ENCODE measurements around the gene SIRT7.

Gene SIRT7

DNA sequence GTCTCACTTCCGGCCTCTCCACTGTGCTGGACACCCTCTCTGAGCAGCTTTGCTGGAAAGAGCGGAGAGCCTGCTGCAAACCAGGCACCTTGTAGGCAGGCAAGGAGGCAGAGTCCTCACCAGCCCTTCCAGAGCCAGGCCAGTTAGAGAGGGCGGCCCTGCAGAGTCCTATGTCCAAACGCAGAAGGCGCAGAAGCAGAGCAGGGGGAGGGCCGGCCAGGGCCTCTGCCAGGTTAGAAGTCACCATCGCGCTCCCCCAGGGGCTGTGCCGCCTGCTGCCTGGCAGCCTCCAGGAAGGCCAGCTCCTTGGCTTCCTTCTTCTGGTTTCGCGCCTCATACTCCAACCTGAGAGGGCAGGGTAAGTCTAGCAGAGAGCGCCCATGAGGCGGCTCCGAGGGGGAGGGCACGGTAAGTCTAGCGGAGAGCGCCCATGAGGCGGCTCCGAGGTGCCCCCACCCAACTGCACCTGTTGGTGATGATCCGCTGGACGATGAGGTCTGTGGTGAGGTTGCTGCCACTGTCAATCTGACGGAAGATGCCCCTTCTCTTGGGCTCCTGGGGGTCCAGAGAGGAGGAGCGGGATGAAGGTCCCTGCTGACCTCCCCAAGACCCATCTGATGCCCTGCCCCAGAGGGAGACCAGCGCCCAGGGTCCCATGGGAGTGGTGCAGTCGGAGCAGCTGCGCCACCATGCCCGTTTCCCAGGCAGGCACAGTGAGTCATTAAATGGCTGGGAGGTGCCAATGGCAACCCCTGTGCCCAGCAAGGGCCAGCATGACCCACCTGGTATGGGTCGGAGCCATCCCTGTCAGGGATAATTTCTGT lies 13.2 kb downstream of the SIRT7 start:
- DNase-seq, result no peak

DNA sequence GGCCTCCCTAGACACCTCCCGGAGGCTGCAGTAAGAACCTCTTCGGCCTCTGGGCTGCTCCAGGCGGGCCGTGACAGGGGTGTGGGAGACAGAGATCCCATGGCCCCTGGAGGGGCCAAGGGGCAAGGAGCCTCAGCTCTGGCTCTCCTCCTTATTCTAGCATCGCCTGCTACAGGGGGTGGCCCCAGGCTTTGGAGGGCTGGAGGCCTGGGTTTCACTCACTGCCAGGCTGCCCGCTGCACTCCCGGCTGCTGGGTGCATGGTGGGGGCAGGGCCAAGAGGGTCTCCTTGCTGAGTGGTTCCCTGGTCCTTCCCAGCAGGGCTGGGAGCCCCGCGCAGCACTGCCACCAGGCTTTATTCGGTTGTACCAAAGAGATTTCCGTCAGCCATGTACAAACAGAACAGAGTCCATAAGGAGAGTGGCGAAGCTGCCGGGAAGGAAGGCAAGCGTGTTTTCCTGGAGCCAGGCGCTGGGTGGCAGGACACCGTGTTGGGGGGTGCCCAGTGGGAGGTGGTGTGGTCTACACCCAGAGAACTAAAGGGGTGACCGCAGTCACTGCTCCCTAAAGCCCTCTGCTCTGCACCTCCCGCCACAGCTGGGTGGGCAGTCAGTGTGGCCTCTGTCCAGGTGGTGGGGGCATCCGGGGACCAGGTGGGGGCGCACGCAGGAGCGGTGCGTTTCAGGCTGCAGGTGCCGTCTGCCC lies 13.9 kb downstream of the SIRT7 start:
- DNase-seq, result no peak

DNA sequence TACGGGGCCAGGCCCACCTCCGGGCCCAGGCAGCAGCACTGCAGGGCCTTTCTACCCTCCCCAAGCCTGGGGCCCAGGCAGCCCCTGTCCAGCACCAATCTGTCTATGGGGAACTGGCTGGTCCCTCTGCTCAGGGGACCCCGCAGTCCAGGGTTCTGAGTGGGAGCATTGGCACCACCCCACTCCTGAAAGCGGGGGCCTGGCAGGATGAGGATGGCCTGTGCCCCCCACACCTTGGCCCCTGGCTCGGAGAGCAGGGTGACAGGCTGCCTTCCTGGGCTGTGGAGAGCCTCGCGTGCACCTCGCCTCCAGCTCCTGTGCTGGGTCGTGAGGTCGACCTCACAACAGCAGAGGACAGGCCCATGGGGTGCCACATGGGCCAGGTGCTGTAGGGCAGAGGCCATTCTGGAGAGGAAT lies 14.6 kb downstream of the SIRT7 start:
- DNase-seq, result no peak

DNA sequence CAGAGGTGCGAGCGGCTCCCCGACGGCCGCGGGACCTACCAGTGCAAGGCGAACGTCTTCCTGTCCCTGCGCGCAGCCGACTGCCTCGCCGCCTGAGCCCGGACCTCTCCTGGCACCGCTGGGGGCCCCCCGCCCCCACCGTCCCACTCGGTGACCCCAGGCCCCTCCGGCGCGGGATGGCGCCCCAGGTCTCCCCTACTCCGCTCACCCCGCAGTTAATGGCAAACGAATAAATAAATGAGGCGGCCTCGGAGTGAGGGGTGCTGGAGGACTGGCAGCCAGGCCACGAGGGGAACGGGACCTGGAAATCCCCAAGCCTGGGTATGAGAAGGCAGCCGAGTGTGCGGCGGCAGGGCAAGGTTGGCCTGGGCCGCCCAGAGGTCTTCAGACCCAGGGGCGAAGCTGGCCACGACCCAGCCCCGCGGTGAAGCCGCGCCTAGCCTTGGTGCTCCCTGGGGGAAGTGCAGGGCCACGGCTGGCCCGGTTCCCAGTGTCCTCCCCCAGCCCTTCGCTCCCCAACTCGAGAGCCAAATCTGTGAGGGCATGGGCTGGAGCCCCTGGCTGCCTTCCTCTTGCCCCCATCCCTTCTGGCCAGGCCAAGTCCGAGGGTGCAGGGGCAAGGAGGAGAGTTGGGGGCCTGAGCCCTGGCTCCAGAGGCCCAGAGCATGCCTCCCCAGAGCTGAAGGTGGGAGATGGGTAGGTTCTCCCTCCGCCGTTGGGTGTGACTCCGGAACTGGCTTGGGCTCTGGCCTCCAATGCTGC lies 15.1 kb downstream of the SIRT7 start:
- DNase-seq, result no peak

DNA sequence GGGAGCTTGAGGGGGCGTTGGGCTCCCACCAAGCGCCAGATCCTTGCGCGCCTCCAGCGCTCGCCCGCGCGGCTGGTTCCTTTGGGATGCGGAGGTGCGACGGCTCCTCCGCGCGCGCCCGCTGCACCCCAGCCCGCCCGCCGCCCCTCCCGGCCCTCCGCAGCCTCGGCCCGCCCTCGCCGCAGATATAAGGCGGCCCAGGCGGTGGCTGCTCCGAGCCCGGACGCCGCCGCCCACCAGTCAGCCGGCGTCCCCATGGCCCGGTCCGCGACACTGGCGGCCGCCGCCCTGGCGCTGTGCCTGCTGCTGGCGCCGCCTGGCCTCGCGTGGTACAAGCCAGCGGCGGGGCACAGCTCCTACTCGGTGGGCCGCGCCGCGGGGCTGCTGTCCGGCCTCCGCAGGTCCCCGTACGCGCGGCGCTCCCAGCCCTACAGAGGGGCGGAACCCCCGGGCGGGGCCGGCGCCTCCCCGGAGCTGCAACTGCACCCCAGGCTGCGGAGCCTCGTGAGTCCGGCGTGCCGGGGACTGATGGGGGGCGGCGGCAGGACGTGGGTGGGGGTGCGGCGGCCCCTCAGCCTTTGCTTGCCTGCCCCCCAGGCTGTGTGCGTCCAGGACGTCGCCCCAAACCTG lies 15.8 kb downstream of the SIRT7 start, which contains the start of gene NPB:
Gene NPB (plus strand): TSS at position 216 of the 630 bp plus-strand sequence. CDS start 40 bp downstream, at position 256.
- DNase-seq, result peak in 1 of 2 experiments; percentile 34

DNA sequence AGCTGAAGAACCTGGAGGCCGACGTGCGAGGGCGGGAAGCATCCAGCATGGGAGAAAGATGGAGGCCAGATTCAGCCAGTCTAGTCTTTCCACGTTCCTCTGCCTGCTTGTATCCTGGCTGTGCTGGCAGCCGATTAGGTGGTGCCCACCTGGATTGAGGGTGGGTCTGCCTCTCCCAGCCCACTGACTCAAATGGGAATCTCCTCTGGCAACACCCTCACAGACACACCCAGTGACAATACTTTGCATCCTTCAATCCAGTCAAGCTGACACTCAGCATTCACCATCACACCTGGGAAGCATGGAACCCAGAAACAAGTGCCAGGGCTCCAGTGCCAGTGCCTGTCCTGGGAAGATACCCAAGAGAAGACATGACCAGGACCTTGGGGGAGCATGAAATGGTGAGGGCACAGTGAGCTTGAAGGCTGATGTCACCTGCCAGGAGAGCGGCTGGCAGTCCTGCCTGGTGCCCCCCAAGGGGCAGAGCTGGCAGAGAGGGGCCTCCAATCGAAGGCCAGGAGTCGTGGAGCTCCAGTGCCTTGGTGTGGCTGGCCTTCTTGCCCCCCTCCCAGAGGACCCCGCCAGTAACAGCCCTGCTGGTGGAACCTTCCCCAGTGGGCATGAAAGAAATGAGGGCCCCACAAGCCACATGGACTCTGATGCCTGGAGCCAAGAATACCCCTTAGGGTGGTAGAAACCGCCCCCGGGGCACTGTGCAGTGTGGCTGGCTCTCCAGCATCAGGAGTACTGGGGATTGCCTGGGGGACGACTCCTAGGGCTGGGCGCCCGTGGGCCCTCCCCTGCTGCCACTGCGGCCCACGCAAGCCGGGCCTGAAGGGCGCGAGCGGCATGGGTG lies 16.6 kb downstream of the SIRT7 start:
- DNase-seq, result no peak

DNA sequence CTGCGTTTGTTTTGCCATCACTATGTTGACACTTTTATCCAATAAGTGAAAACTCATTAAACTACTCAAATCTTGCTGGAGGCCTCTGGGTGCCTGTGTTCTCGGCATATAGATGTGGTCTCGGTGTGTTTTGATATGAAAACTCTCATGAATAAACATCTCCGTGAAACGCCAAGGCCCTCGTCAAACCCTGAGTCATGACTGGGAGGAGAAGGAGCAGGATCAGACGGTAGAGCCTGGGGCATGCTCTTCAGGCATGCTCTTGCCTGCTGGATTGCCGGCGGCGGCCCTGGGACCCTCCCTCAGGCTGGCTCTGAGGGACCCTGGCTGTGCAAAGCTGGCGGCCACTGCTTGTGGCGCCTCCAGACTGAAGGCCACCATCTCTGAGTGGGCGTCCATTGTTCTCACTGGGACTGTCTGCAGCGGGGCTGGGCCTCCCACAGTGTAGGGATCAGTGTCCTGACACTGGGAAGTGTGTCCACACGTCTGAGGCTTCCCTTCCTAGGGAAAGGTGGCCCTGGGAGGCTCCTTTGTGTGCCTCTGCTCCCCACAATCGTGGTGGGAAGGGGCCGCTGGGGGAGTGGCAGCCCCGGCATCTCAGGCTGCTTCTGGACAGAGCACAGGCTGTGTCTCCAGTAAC lies 17.7 kb downstream of the SIRT7 start:
- no peak for DNase-seq

DNA sequence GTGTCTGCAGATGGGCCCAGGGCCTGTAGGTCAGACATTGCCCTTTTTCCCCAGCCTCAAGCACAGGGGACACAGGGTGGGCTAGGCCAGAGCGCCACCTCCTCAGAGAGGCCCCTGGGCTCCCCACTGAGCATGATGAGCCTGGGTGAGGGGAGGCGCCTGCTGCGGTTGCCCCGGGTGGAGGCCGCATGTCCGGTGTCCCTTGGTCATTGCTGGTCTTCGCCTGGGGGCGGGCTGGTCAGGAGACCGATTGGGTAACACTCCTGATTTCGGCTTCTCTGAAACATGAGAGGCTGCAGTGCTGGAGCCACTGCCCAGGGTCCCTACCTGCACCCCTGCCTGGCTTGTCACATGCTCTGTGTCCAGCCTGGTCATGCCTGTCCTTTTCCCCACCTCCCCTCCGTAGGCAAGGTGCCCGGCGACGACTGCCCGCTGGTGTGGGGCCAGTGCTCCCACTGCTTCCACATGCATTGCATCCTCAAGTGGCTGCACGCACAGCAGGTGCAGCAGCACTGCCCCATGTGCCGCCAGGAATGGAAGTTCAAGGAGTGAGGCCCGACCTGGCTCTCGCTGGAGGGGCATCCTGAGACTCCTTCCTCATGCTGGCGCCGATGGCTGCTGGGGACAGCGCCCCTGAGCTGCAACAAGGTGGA lies 18.3 kb downstream of the SIRT7 start:
- DNase-seq, result no peak

DNA sequence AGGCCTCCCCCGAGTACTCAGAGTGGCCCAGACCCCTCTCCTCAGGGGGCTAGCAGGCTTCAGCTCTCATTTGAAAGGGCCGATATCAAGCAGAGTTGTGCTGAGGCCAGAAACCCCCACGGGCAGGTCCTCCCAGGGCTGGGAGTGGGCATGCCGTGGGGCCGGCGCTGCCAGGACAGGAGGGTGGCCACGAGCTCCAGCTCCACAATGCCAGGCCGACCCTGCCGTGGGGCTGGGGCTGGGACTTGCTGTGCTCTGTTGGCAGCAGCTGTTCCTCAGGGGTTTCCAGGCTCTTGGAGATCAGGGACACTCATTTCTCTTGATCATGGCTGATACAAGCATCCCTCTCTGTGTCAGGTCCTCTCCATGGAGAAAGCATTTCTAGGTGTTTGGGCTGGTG lies 19.1 kb downstream of the SIRT7 start:
- no peak for DNase-seq

DNA sequence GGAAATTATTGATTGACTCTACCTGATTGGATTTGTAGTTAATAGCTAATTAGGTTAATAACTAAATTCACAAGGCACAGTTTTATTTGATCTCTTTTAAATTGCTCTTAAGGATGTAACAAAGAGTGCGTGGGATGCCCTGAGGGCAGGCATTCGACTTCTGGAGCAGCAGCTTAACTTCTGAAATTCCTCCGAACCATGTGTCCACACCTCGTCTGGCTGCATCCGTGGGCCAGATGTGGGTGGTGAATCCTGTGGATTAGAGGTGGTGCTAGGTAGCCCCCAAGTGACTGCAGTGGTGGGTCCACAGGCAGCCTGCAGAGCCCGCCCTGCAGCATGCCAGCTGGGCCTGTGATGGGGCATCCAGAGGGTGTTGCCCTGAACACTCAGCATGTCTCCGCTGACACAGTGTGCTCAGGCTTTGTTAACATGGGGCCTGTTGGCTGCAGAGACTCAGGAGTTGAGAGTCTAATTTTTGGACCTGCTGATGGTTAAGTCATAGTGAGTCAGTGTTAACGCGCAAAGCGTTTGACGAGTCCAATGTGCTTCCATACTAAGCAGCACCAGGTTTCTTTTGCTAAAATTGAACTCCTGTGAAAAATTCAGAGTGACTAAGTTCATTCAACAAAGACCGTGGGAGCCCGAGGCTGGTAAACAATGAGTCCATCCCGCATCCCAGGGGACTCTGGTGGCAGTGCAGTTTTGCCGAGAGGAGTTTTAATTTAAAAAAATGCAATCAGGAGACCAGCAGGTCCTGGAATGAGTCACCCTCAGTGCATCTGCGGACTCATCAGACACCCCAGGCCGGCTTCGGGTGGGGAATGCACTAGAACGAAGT lies 19.7 kb downstream of the SIRT7 start:
- no peak for DNase-seq

DNA sequence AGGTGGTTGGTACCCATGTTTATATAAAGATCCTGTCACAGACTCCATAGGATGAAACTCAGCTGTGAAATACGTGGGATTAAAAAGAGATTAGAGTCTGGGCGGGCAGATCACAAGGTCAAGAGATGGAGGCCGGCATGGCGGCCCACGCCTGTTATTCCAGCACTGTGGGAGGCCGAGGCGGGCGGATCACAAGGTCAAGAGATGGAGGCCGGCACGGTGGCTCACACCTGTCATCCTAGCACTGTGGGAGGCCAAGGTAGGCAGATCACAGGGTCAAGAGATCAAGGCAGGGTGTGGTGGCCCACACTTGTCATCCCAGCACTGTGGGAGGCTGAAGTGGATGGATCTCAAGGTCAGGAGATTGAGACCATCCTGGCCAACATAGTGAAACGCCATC lies 22.6 kb downstream of the SIRT7 start:
- no peak for DNase-seq

DNA sequence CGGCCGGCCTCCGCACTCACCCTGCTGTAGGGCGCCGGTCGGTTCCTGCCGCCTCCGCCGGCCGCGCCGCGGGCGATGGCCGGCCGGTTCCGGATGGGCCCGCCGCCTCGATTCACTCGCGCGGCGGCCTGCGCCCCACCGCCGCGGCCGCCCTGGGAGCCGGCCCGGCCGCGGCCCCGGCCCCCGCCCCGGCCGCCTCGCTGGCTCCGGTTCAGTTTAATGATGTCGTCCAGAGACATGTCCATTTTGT lies 26.7 kb downstream of the SIRT7 start:
- no peak for DNase-seq

DNA sequence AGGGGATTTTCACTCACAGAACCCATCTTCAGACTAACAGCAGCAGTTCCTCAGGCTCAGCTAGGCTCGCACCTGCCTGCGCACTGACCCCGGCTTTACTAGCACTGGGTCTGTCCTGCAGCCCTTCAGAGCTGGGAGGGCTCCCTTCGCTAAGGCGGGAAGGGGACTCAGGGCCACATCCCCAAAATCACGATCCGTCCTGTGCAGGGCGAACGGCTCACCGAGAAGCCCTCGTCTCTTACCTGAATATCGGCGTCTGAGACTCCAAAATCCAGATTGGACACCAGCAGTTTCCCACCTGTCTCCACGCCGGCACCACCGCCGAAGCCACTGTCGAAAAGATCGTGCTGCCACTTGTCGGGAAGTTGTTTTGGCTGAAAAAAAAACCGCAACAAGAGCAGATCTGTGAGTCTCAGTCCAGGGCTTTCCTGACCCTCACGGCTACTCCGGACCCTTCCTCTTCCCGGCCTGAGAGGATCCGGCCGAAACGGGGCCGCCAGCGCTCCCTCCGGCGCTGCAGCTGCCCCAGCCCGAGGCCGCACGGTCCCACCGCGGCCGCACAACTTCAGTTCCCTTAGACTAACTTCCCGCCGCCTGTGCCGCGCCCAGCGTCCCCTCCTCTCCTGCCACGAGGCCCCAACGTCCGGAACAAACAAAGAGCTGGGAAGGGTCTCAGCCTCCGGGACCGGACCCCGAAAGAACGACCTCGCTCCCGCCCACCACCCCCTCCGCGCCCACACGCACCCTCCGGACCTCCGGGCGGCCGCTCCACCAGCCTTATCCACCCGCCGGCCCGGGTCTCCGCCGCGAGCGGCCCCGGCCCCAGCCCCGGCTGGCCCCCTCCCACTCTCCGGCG lies 27.3 kb downstream of the SIRT7 start:
- DNase-seq, result peak; percentile 43 to 49

DNA sequence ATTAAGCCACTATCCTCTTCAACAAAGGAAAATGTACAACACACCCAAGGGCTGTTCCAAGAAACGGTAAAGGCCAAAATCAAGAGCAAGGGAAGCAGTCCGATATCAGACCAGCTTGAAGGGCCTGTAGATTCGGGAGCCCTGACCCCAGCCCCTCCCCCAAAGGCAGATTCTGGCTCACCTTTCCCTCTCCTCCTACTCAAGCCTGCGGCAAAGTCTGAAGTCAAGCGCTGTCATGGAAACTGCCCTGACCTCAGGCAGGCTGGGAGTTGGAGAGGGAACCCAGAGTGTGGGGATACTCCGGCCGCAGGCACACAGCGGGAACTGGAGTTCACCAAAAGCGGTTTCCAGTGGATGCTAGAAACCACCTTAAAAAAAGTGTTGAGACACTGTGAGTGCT lies 28.4 kb downstream of the SIRT7 start:
- DNase-seq, result no peak

DNA sequence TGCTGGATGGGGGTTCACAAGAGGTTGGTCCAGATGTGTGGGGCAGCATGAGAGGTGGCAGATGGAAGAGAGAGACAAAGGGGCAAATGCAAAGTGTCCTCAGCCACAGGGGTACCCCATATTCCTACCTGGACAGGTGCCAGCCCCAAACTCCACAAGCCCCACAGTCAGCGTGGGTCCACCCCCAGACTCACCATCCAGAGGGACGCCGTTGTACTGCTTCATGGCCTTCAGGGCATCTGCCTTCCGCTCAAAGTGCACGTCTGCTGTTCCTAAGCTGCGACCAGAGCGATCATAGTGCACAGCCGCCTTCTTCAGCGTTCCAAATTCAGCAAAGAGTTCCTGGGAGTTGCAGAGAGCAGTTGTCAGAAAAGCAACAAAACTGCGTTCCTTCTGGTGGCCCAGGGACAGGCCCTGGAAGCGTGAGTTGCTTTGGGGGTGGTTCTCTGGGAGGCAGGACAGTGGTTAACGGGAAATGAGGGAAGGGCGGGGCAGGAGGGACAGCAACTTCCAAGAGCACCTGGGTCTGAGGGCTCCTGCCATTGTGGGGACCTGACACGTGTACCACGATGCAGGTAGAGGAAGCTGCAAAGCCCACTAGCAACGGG lies 28.9 kb downstream of the SIRT7 start:
- DNase-seq, result no peak

DNA sequence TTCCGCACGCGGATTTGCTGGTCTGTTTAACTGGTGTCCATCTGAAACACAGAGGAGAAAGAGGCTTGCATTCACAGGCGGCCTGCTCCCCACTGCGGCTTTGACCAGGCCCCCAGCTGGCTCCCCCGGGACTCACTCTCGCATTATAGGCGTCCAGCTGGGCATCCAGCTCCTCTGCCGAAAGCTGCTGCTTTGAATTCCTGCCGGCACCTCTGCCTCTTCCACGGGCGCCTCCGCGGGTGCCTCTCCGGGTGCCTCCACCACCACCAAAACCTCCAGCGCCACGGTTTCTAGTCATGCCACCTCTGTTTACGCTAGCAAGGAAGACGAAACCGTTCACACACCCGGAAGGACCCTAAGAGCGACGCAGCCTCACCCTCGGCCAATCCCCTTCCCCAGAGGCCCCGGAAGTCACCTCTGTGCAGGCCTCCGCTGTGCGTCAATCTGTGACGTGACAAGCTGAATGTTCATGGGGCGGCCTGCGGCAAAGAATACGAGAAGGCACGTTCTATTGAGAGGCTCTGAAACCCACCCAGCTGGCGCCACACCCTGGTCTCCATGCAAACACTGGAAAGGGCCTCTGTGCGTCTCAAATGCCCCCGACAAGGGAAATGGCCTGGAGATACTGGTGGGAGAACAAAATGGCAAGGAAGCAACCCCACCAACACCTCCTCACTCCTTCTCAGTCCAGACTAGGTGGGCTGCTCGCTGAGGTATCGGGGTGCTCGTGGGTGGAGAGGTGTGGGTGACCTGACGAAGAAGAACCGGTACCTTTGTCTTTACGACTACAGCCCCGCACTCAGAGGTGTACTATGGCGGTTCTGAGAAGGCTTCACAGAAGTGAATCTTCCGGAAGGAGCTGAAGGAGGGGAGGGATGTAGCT lies 29.6 kb downstream of the SIRT7 start:
- DNase-seq, result no peak

DNA sequence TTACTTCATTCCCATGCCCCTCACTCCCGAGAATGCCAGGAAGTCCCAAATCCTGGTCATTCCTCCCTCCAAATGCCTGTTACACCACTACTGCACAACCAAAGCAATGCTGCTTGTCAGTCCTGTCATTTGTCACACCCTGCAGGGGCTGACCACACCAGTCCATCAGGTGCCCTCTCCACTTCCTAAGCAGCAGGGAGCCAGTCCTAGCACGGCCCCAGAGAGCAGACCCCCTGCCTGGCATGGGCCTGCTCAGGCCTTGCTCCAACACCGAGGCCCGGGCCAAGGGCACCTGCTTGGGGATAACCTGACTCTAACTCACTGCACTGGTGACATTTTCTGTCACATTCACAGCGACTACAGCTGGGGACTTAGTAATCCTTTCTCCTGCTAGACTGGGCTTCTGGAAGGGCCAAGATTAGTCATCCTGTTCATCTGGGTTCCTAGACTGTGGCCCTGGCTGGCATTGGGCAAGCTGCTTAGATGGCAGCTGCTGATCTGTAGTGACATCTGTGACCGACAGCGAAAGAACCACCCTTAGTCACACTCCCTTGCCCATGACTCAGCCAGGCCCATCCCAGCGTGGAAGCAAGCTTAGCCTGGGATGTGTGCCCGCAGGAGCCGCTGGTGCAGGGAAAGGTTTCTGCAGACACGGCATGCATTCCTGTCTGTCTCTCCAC lies 32.0 kb downstream of the SIRT7 start:
- DNase-seq, result no peak

Data from activated T-cell treated with anti-CD3 and anti-CD28 coated beads, Interleukin-2, amount 50 U/mL, for 48 hours (primary cell).